Testis (tissue), 2 donors: Measurements from ENCODE around the gene ERBB2.

Experiments used
- CTCF ChIP-seq, 3 experiments: fragments of 450-650 bp in 2 of 3; fragments of 200-600 bp in 1 of 3; sonication (generic) in 1 of 3; IDR thresholded peaks; one replicate each; pipeline ENCODE4 v1.5.1; 2016 to 2019; ENCODE audit warnings: antibody characterized with exemption in 3 of 3, mild to moderate bottlenecking in 2 of 3, moderate library complexity in 1 of 3
- POLR2A ChIP-seq: fragments of 450-650 bp; IDR thresholded peaks from one replicate; pipeline ENCODE4 v1.6.1; 2017; ENCODE audit warnings: antibody characterized with exemption, mild to moderate bottlenecking, moderate library complexity

DNA sequence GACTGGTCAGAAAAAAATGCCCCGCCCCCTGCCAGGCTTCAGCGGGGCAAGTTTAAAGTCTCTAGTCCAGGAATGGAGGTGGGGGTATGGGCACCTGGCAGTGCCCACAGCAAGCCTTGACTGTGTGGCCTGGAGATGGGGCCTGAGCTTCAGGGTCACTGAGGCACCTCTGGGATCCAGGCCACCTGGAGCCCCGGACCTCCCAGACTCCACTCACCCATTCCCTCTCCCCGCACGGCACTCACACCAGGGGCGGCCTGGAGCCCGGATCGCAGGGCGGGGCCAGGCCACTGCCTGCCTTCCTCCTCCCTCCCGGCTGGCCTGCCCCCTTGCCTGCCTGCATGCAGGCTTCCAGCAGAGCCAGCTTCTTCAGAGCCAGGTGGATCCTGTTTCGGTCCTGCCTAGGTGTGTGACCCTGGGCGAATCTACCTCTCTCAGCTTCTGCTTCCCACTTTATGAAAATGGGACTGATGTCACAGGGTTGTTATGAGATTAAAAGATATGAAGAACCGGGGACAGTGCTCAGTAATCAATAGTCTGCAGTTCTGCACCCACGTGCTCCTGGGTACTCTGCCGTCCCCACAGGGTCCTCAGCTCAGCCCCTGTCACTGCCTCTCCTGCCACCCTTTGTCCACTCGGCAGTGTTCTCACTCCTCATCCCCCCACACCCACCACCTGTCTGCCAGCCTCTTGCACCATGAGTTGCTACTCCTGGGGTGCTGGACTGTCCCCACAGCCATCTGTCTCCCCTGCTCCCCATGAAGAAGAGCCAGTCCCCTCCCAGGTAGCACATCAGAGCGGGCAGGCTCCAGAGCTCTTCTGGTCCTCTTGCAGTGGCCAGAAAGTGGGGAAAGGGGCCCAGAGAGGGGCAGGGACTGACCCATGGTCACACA, 35.9 kb upstream of the ERBB2 start:
- TF ChIP-seq CTCF (IDR thresholded peaks at IDR 0.05) (no peak), POLR2A (no peak)
